Neural progenitor cell (in vitro differentiated cells): ENCODE results near the gene TGFBR3. TPM values are rescaled to one million over a fixed set of nuclear protein-coding genes. Genes with fewer than 3 reads are reported as not detected.
"Not testable (repeated sequence)": the region's sequence is repeated elsewhere in the genome, so short reads cannot be mapped to it uniquely, and the experiment has no call there.

ENCODE experiments used
- DNase-seq: peaks from one replicate; pipeline ENCODE4 v3.0.0-alpha.2; 2016; ENCODE audit warnings: low spot score
- H2AFZ ChIP-seq: fragments of 200-600 bp; sonication (generic); replicated peaks from 2 replicates; pipeline ENCODE4 v1.6.1; 2016; ENCODE audit warnings: antibody characterized with exemption
- H3F3A ChIP-seq: fragments of 200-600 bp; sonication (generic); 2 replicates; pipeline ENCODE4 v1.6.1; 2016; ENCODE audit warnings: antibody characterized with exemption, low read depth
- H3K27ac ChIP-seq: fragments of 200-600 bp; sonication (generic); 2 replicates; pipeline ENCODE4 v1.5.1; 2016; ENCODE audit warnings: mild to moderate bottlenecking
- H3K27me3 ChIP-seq: fragments of 200-600 bp; sonication (generic); 2 replicates; pipeline ENCODE4 v1.6.1; 2016; ENCODE audit warnings: mild to moderate bottlenecking, moderate library complexity
- H3K36me3 ChIP-seq: fragments of 200-600 bp; sonication (generic); 2 replicates; pipeline ENCODE4 v1.5.1; 2016
- H3K4me1 ChIP-seq: fragments of 200-600 bp; sonication (generic); 2 replicates; pipeline ENCODE4 v1.6.1; 2016; ENCODE audit warnings: mixed run types
- H3K4me2 ChIP-seq: fragments of 200-600 bp; sonication (generic); 2 replicates; pipeline ENCODE4 v1.6.1; 2016
- H3K4me3 ChIP-seq: fragments of 200-600 bp; sonication (generic); 2 replicates; pipeline ENCODE4 v1.5.1; 2016
- H3K79me2 ChIP-seq: fragments of 200-600 bp; sonication (generic); 2 replicates; pipeline ENCODE4 v1.6.1; 2016; ENCODE audit warnings: low read depth
- H3K9ac ChIP-seq: fragments of 200-600 bp; sonication (generic); 2 replicates; pipeline ENCODE4 v1.6.1; 2016
- H3K9me3 ChIP-seq: fragments of 200-600 bp; sonication (generic); 2 replicates; pipeline ENCODE4 v1.5.1; 2016; ENCODE audit warnings: low read depth
- H4K20me1 ChIP-seq: fragments of 200-600 bp; sonication (generic); 2 replicates; pipeline ENCODE4 v1.6.1; 2016; ENCODE audit warnings: low read depth
- H3K27ac Mint-ChIP-seq: 3 replicates; pipeline ENCODE4 v1.8.0; 2021; ENCODE audit warnings: mixed read lengths
- H3K27me3 Mint-ChIP-seq: 2 replicates; pipeline ENCODE4 v1.8.0; 2022; ENCODE audit warnings: low read depth, mild to moderate bottlenecking, inconsistent platforms, moderate library complexity, mixed read lengths; ENCODE audit not compliant: insufficient read depth
- H3K36me3 Mint-ChIP-seq: 3 replicates; pipeline ENCODE4 v1.8.0; 2021; ENCODE audit warnings: mixed read lengths
- H3K4me1 Mint-ChIP-seq: 3 replicates; pipeline ENCODE4 v1.8.0; 2021; ENCODE audit warnings: mixed read lengths
- H3K4me3 Mint-ChIP-seq: 3 replicates; pipeline ENCODE4 v1.8.0; 2021; ENCODE audit warnings: mild to moderate bottlenecking, moderate library complexity, mixed read lengths
- H3K9me3 Mint-ChIP-seq: 3 replicates; pipeline ENCODE4 v1.8.0; 2020; ENCODE audit warnings: mixed read lengths
- CTCF ChIP-seq: fragments of 200-600 bp; sonication (generic); IDR thresholded peaks from 2 replicates; pipeline ENCODE4 v1.5.1; 2017; ENCODE audit warnings: antibody characterized with exemption, mild to moderate bottlenecking
- EZH2 ChIP-seq: fragments of 200-600 bp; sonication (generic); IDR thresholded peaks from 2 replicates; pipeline ENCODE4 v1.6.1; 2017; ENCODE audit warnings: antibody characterized with exemption, mild to moderate bottlenecking, moderate library complexity
- EZH2phosphoT487 ChIP-seq: fragments of 200-600 bp; sonication (generic); IDR thresholded peaks from 2 replicates; pipeline ENCODE4 v1.6.1; 2017; ENCODE audit warnings: antibody characterized with exemption
- total RNA-seq: library from RNA; depleted of rRNA; stranded (reverse); fragments of >200 nt; gene quantifications from 2 replicates; pipeline ENCODE4 v1.2.3, GENCODE V29; 2015; ENCODE audit warnings: low replicate concordance

TGFBR3 gene
- total RNA-seq, 1 donor from 2014 or later, result 11.8 TPM

- H3K9ac ChIP-seq, result no peak overlapping the region
- H3K4me3 ChIP-seq, result no peak overlapping the region
- no peak overlapping the region for H3K4me2 ChIP-seq
- no peaks in the 10 kb centered on the region for H3K36me3 ChIP-seq
- no peaks in the 10 kb centered on the region for H3K36me3 Mint-ChIP-seq
- peaks cover 9% of the 10 kb centered on the region for H3K9me3 Mint-ChIP-seq
- TF ChIP-seq EZH2phosphoT487 (no peak), EZH2 (no peak), CTCF (no peak)
- H3K9me3 ChIP-seq, result no peaks in the 10 kb centered on the region
- no peak overlapping the region for H2AFZ ChIP-seq
- H3K27ac ChIP-seq, result no peak overlapping the region
- H3K79me2 ChIP-seq, result no peaks in the 10 kb centered on the region
- no peak overlapping the region for H3K4me3 Mint-ChIP-seq
- no peaks in the 10 kb centered on the region for H4K20me1 ChIP-seq
- H3K27ac Mint-ChIP-seq, result no peak overlapping the region
- H3K27me3 Mint-ChIP-seq, result peaks cover 6% of the 10 kb centered on the region
- H3F3A ChIP-seq, result no peaks in the 10 kb centered on the region
- peaks cover 11% of the 10 kb centered on the region for H3K4me1 Mint-ChIP-seq
- peaks cover 26% of the 10 kb centered on the region for H3K4me1 ChIP-seq
- H3K27me3 ChIP-seq, result no peaks in the 10 kb centered on the region
- DNase-seq, result no peak
Measured at GRCh38 chr1:91842563-91842962, 43.4 kb downstream of the TGFBR3 start.

GRCh38 chr1:91842056-91842455 is 43.9 kb downstream of the TGFBR3 start:
- Histone ChIP-seq H3K4me3 (no peak overlapping the region), H3K9ac (no peak overlapping the region), H3K9me3 (no peaks in the 10 kb centered on the region), H3K36me3 (no peaks in the 10 kb centered on the region), H3F3A (no peaks in the 10 kb centered on the region), H3K4me1 (peaks cover 26% of the 10 kb centered on the region), H3K27ac (no peak overlapping the region), H3K27me3 (no peaks in the 10 kb centered on the region), H3K4me2 (no peak overlapping the region), H2AFZ (no peak overlapping the region), H3K79me2 (no peaks in the 10 kb centered on the region), H4K20me1 (no peaks in the 10 kb centered on the region)
- Mint-ChIP-seq H3K4me1 (peaks cover 11% of the 10 kb centered on the region), H3K27me3 (peaks cover 6% of the 10 kb centered on the region), H3K9me3 (peaks cover 9% of the 10 kb centered on the region), H3K36me3 (no peaks in the 10 kb centered on the region), H3K27ac (no peak overlapping the region), H3K4me3 (no peak overlapping the region)
- DNase-seq, result no peak
- no peak for TF ChIP-seq CTCF
- TF ChIP-seq EZH2, result no peak

- not testable (repeated sequence) for DNase-seq, H3K4me2 ChIP-seq, H3K79me2 ChIP-seq
Measured at GRCh38 chr1:91840276-91840675, 45.7 kb downstream of the TGFBR3 start.

GRCh38 chr1:91836331-91837040 is 49.5 kb downstream of the TGFBR3 start:
- Histone ChIP-seq H3K4me1 (no peaks in the 10 kb centered on the region), H3K9ac (no peak overlapping the region), H4K20me1 (no peaks in the 10 kb centered on the region), H3K27me3 (no peaks in the 10 kb centered on the region), H3K79me2 (no peaks in the 10 kb centered on the region), H3K36me3 (no peaks in the 10 kb centered on the region), H2AFZ (no peak overlapping the region), H3F3A (no peaks in the 10 kb centered on the region), H3K27ac (no peak overlapping the region), H3K4me3 (no peak overlapping the region), H3K4me2 (no peak overlapping the region), H3K9me3 (no peaks in the 10 kb centered on the region)
- H3K36me3 Mint-ChIP-seq, result no peaks in the 10 kb centered on the region
- no peak for TF ChIP-seq EZH2phosphoT487
- TF ChIP-seq EZH2, result no peak
- TF ChIP-seq CTCF, result no peak
- no peak overlapping the region for H3K27ac Mint-ChIP-seq
- no peaks in the 10 kb centered on the region for H3K9me3 Mint-ChIP-seq
- peaks cover 9% of the 10 kb centered on the region for H3K27me3 Mint-ChIP-seq
- no peak overlapping the region for H3K4me3 Mint-ChIP-seq
- no peak for DNase-seq
- H3K4me1 Mint-ChIP-seq, result no peaks in the 10 kb centered on the region

More at GRCh38 chr1:91840276-91840675, 45.7 kb downstream of the TGFBR3 start:
- not testable (repeated sequence) for H3K27me3 Mint-ChIP-seq, H3K27me3 ChIP-seq, H3K9me3 ChIP-seq, H3K36me3 ChIP-seq, H3K36me3 Mint-ChIP-seq, H3K4me3 Mint-ChIP-seq, H2AFZ ChIP-seq, H3F3A ChIP-seq, H4K20me1 ChIP-seq, H3K9ac ChIP-seq, H3K4me1 Mint-ChIP-seq, H3K9me3 Mint-ChIP-seq, H3K27ac Mint-ChIP-seq, H3K4me3 ChIP-seq, H3K27ac ChIP-seq
- H3K4me1 ChIP-seq, result peaks cover 12% of the 10 kb centered on the region
